ENCODE results near the gene POLA2.
"Not testable (repeated sequence)": the region's sequence is repeated elsewhere in the genome, so short reads cannot be mapped to it uniquely, and the experiment has no call there.

POLA2 gene

GRCh38 chr11:65261591-65262380, at the start of gene POLA2:
POLA2 (plus strand) TSS chr11:65261962; CDS start chr11:65262293, 331 bp downstream.
- DNase-seq (ENCODE audit: low read depth in 1 of 2, low spot score in 1 of 2) = peak; percentile 94 to 96

- no peak for DNase-seq (ENCODE audit: low read depth in 1 of 2, low spot score in 1 of 2)
These were observed 49.4 kb upstream of the POLA2 start for GRCh38 chr11:65212226-65212801.

GRCh38 chr11:65213322-65214211, 48.2 kb upstream of the POLA2 start:
- no peak for DNase-seq (ENCODE audit: low read depth in 1 of 2, low spot score in 1 of 2)

GRCh38 chr11:65214212-65214845, 47.4 kb upstream of the POLA2 start:
- no peak for DNase-seq (ENCODE audit: low read depth in 1 of 2, low spot score in 1 of 2)

GRCh38 chr11:65215441-65216076, 46.2 kb upstream of the POLA2 start:
- DNase-seq (ENCODE audit: low read depth in 1 of 2, low spot score in 1 of 2) = no peak

GRCh38 chr11:65216830-65217229, 44.9 kb upstream of the POLA2 start:
- no peak for DNase-seq (ENCODE audit: low read depth in 1 of 2, low spot score in 1 of 2)

- no peak for DNase-seq (ENCODE audit: low read depth in 1 of 2, low spot score in 1 of 2)
These were observed 44.0 kb upstream of the POLA2 start for GRCh38 chr11:65217441-65218423.

- DNase-seq (ENCODE audit: low read depth in 1 of 2, low spot score in 1 of 2) = no peak
These were observed 43.3 kb upstream of the POLA2 start for GRCh38 chr11:65218446-65218845.

GRCh38 chr11:65219930-65220213, 41.9 kb upstream of the POLA2 start:
- no peak for DNase-seq (ENCODE audit: low read depth in 1 of 2, low spot score in 1 of 2)

GRCh38 chr11:65221026-65221425, 40.7 kb upstream of the POLA2 start:
- no peak for DNase-seq (ENCODE audit: low read depth in 1 of 2, low spot score in 1 of 2)

- DNase-seq (ENCODE audit: low read depth in 1 of 2, low spot score in 1 of 2) = no peak
These were observed 38.8 kb upstream of the POLA2 start for GRCh38 chr11:65223011-65223410.

- no peak for DNase-seq (ENCODE audit: low read depth in 1 of 2, low spot score in 1 of 2)
These were observed 36.9 kb upstream of the POLA2 start for GRCh38 chr11:65224930-65225278.

- peak in 1 of 2 donors; percentile 36 for DNase-seq (ENCODE audit: low read depth in 1 of 2, low spot score in 1 of 2)
These were observed 36.3 kb upstream of the POLA2 start for GRCh38 chr11:65225279-65226102.

- DNase-seq (ENCODE audit: low read depth in 1 of 2, low spot score in 1 of 2) = no peak
These were observed 35.7 kb upstream of the POLA2 start for GRCh38 chr11:65226103-65226442.

GRCh38 chr11:65227879-65228278, 33.9 kb upstream of the POLA2 start:
- DNase-seq (ENCODE audit: low read depth in 1 of 2, low spot score in 1 of 2) = no peak

- no peak for DNase-seq (ENCODE audit: low read depth in 1 of 2, low spot score in 1 of 2)
These were observed 25.3 kb upstream of the POLA2 start for GRCh38 chr11:65236194-65237059.

- not testable (repeated sequence) for DNase-seq (ENCODE audit: low read depth in 1 of 2, low spot score in 1 of 2)
These were observed 23.5 kb upstream of the POLA2 start for GRCh38 chr11:65238302-65238701.

- DNase-seq (ENCODE audit: low read depth in 1 of 2, low spot score in 1 of 2) = no peak
These were observed 20.6 kb upstream of the POLA2 start for GRCh38 chr11:65241134-65241533.

All from activated CD4-positive, alpha-beta T cell treated with anti-CD3 and anti-CD28 coated beads, Interleukin-2, amount 50 U/mL, for 24 hours (primary cell).